ENCODE data around the gene IGSF23. TPM values are rescaled to one million over a fixed set of nuclear protein-coding genes. Genes with fewer than 3 reads are reported as not detected.

IGSF23 gene
- total RNA-seq, 1 experiment from 2014 or later = not detected

DNA sequence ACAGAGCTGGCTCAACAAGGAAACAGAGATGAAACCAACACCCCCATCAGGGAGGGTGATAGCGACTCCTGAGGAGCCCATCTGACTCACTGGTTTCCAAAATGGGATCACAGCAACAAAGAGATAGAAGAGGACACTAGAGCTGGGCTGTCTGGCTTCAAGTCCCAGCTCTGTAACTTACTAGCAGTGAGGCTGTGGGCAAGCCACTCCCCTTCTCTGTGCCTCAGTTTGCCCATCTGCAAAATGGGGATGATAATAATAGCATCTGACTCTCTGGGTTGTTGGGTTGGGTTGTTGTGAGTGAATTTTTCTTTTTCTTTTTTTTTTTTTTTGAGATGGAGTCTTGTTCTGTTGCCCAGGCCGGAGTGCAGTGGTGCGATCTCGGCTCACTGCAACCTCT is 14.3 kb downstream of the IGSF23 start:
- peaks cover 8 to 13% of the 10 kb centered on the region in 2 experiments for H3K4me1 Mint-ChIP-seq

More for the DNA sequence above, 14.3 kb downstream of the IGSF23 start:
- Histone ChIP-seq H2BK5ac (ENCODE audit: insufficient read length, low read length) (no peak overlapping the region), H3K18ac (ENCODE audit: insufficient read length, low read depth, low read length) (no peak overlapping the region), H3K23me2 (ENCODE audit: insufficient read length, low read depth, low read length, poor library complexity, severe bottlenecking) (no peaks in the 10 kb centered on the region), H3K27me3 (ENCODE audit: insufficient read depth, low read length) (no peaks in the 10 kb centered on the region), H3K4ac (ENCODE audit: low read depth, low read length) (no peak overlapping the region), H3K9ac (ENCODE audit: extremely low read depth, insufficient read length, low read length) (no peak overlapping the region), H2AFZ (ENCODE audit: low read length) (no peak overlapping the region), H4K5ac (ENCODE audit: insufficient read length, low read depth, low read length) (no peak overlapping the region), H3K9me3 (ENCODE audit: control insufficient read depth, low read depth, low read length) (no peaks in the 10 kb centered on the region), H3K23ac (ENCODE audit: insufficient read length, low read depth, low read length) (no peak overlapping the region), H4K8ac (replicated peaks; ENCODE audit: insufficient read length, low read depth, low read length) (no peak overlapping the region), H2AK5ac (ENCODE audit: insufficient read length, low read length) (no peak overlapping the region), H3K4me2 (ENCODE audit: insufficient read depth, insufficient read length, low read length) (no peak overlapping the region), H2BK120ac (ENCODE audit: low read depth, low read length, poor library complexity, severe bottlenecking) (no peak overlapping the region), H2BK20ac (ENCODE audit: low read depth, low read length, poor library complexity, severe bottlenecking) (no peak overlapping the region), H4K91ac (ENCODE audit: insufficient read length, low read depth, low read length) (no peak overlapping the region), H2BK15ac (ENCODE audit: low read depth, low read length) (no peak overlapping the region), H2BK12ac (ENCODE audit: insufficient read length, low read depth, low read length) (no peak overlapping the region), H3K27ac (ENCODE audit: insufficient read length, low read depth, low read length) (no peak overlapping the region), H3K56ac (ENCODE audit: insufficient read length, low read depth, low read length) (no peak overlapping the region), H4K20me1 (ENCODE audit: control insufficient read depth, insufficient read depth, insufficient read length) (no peaks in the 10 kb centered on the region), H3K14ac (ENCODE audit: insufficient read depth, low read length) (no peak overlapping the region), H3T11ph (ENCODE audit: low read length) (no peak overlapping the region), H3K4me1 (ENCODE audit: insufficient read depth, low read length) (no peaks in the 10 kb centered on the region; the same call in 1 of the 2 replicates), H3K79me2 (ENCODE audit: insufficient read depth, low read length) (no peaks in the 10 kb centered on the region), H3K79me1 (ENCODE audit: insufficient read depth, low read depth, low read length, poor library complexity, severe bottlenecking) (no peaks in the 10 kb centered on the region)
- H3K27me3 Mint-ChIP-seq (ENCODE audit: low read depth) = peaks cover 2% of the 10 kb centered on the region
- H3K36me3 Mint-ChIP-seq (ENCODE audit: insufficient read depth in 1 of 3, low read depth in 3 of 3) = peaks cover 0 to 6% (median 0%) of the 10 kb centered on the region in 3 experiments; a peak in 2 of 7 replicates
- H3K4me3 Mint-ChIP-seq = no peak overlapping the region
- no peak for DNase-seq
- no peak overlapping the region for H3K27ac Mint-ChIP-seq
- WGBS (ENCODE audit: extremely low coverage, insufficient read length, low lambda C conversion rate) = no CpG with 5 or more reads among the region's 4 CpGs
- TF ChIP-seq, protein P1, sequence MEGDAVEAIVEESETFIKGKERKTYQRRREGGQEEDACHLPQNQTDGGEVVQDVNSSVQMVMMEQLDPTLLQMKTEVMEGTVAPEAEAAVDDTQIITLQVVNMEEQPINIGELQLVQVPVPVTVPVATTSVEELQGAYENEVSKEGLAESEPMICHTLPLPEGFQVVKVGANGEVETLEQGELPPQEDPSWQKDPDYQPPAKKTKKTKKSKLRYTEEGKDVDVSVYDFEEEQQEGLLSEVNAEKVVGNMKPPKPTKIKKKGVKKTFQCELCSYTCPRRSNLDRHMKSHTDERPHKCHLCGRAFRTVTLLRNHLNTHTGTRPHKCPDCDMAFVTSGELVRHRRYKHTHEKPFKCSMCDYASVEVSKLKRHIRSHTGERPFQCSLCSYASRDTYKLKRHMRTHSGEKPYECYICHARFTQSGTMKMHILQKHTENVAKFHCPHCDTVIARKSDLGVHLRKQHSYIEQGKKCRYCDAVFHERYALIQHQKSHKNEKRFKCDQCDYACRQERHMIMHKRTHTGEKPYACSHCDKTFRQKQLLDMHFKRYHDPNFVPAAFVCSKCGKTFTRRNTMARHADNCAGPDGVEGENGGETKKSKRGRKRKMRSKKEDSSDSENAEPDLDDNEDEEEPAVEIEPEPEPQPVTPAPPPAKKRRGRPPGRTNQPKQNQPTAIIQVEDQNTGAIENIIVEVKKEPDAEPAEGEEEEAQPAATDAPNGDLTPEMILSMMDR (conservative IDR thresholded peaks at IDR 0.05) = no peak
- H3K9me3 Mint-ChIP-seq = no peaks in the 10 kb centered on the region

Data from H9 (cell line).